ENCODE results near the gene SKP1.

Gene SKP1

DNA sequence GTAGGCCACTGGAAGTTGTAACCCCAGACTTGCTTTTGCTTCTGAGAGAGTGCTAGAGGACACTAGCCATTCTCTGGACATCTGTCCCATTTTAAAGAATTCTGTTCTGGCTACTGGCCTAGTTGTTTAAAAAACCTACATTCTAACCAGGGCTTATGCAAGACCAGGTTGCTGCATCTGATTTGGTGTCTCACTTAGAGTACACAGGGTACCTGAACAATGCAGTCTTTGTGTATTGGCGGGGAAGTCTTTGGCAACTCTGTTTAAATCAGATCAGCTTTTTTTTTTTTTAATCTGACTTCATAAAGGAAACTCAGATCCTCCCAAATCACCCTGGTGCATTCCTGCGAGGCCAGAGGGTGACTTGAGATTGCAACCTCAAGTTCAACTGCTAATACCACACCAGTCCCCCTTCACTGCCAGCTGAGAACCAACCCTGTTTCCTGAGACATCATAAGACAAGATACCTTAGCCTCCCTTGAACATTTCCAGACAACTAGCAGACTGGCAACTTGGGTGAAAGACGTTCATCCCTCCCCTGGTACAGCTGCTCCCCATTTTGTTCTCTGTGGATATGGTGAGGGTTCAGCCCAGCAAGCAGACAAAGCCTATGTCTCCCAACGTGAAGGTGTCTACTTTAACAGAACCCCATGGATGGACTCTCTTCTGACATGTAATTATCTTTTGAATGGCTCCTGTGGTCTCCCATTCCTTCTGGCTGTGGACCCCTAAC is 27.0 kb downstream of the SKP1 start:
- Histone ChIP-seq H4K20me1 (ENCODE audit: insufficient read depth, low read length, poor library complexity, severe bottlenecking) (peaks cover 5% of the 10 kb centered on the region), H3K79me2 (ENCODE audit: insufficient read depth, low read length) (no peaks in the 10 kb centered on the region), H3K9me2 (replicated peaks; ENCODE audit: low read depth, low read length) (no peaks in the 10 kb centered on the region), H2AFZ (ENCODE audit: low read length) (no peak overlapping the region), H3K9ac (ENCODE audit: low read depth, low read length, poor library complexity, severe bottlenecking) (no peak overlapping the region), H3K27me3 (ENCODE audit: insufficient read depth, low read length, poor library complexity, severe bottlenecking) (no peaks in the 10 kb centered on the region), H3K36me3 (ENCODE audit: insufficient read depth, low read length) (peaks cover 59% of the 10 kb centered on the region; the same call in 1 of the 2 replicates), H3K4me1 (ENCODE audit: insufficient read depth, low read length, poor library complexity, severe bottlenecking) (no peaks in the 10 kb centered on the region), H3K9me3 (ENCODE audit: insufficient read depth, low read depth, low read length) (no peaks in the 10 kb centered on the region), H3K4me3 (ENCODE audit: low read length, poor library complexity, severe bottlenecking) (no peak overlapping the region), H3F3A (ENCODE audit: low read depth) (no peaks in the 10 kb centered on the region), H3K4me2 (ENCODE audit: low read depth, low read length, poor library complexity, severe bottlenecking) (no peak overlapping the region)
- no peak for TF ChIP-seq EZH2phosphoT487 (IDR thresholded peaks at IDR 0.05; ENCODE audit: borderline replicate concordance)
- TF ChIP-seq CTCF (conservative IDR thresholded peaks at IDR 0.05; ENCODE audit: low read length): no peak

GRCh38 chr5:134148986-134149539 is 27.7 kb downstream of the SKP1 start:
- peaks cover 55% of the 10 kb centered on the region; the same call in 1 of the 2 replicates for H3K36me3 ChIP-seq (ENCODE audit: insufficient read depth, low read length)
- no peak for TF ChIP-seq EZH2phosphoT487 (IDR thresholded peaks at IDR 0.05; ENCODE audit: borderline replicate concordance)
- TF ChIP-seq CTCF (conservative IDR thresholded peaks at IDR 0.05; ENCODE audit: low read length): no peak
- peaks cover 5% of the 10 kb centered on the region for H4K20me1 ChIP-seq (ENCODE audit: insufficient read depth, low read length, poor library complexity, severe bottlenecking)
- no peaks in the 10 kb centered on the region for H3K4me1 ChIP-seq (ENCODE audit: insufficient read depth, low read length, poor library complexity, severe bottlenecking)
- H3K9ac ChIP-seq (ENCODE audit: low read depth, low read length, poor library complexity, severe bottlenecking): no peak overlapping the region
- H2AFZ ChIP-seq (ENCODE audit: low read length): no peak overlapping the region
- H3K9me2 ChIP-seq (replicated peaks; ENCODE audit: low read depth, low read length): no peaks in the 10 kb centered on the region
- H3K4me2 ChIP-seq (ENCODE audit: low read depth, low read length, poor library complexity, severe bottlenecking): no peak overlapping the region
- no peaks in the 10 kb centered on the region for H3F3A ChIP-seq (ENCODE audit: low read depth)
- no peaks in the 10 kb centered on the region for H3K79me2 ChIP-seq (ENCODE audit: insufficient read depth, low read length)
- no peaks in the 10 kb centered on the region for H3K27me3 ChIP-seq (ENCODE audit: insufficient read depth, low read length, poor library complexity, severe bottlenecking)
- H3K4me3 ChIP-seq (ENCODE audit: low read length, poor library complexity, severe bottlenecking): no peak overlapping the region
- no peaks in the 10 kb centered on the region for H3K9me3 ChIP-seq (ENCODE audit: insufficient read depth, low read depth, low read length)

DNA sequence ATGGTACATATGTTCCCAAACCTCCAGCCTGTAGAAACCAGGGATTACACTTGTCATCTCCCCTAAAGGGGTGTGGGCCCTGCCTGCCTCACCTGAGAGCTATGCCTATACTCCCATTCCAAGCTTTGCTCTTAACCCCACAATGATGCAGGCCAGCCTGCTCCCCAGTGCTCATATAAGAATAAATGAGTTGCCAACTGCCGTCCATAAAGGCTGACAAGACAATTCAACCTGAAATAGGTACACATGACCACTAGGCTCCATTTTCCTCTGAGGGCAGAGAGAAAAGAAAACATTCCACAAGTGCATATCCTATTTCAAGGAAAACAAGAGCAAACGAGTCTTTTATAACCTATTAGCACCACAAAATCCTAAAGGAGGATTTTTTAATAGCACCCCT is 28.4 kb downstream of the SKP1 start:
- Histone ChIP-seq H3K36me3 (ENCODE audit: insufficient read depth, low read length) (peaks cover 47% of the 10 kb centered on the region; the same call in 1 of the 2 replicates), H3K4me1 (ENCODE audit: insufficient read depth, low read length, poor library complexity, severe bottlenecking) (no peaks in the 10 kb centered on the region), H3K4me3 (ENCODE audit: low read length, poor library complexity, severe bottlenecking) (no peak overlapping the region), H2AFZ (ENCODE audit: low read length) (no peak overlapping the region), H3K9me3 (ENCODE audit: insufficient read depth, low read depth, low read length) (no peaks in the 10 kb centered on the region), H3K79me2 (ENCODE audit: insufficient read depth, low read length) (no peaks in the 10 kb centered on the region), H3K9ac (ENCODE audit: low read depth, low read length, poor library complexity, severe bottlenecking) (no peak overlapping the region), H3F3A (ENCODE audit: low read depth) (no peaks in the 10 kb centered on the region), H3K27me3 (ENCODE audit: insufficient read depth, low read length, poor library complexity, severe bottlenecking) (no peaks in the 10 kb centered on the region), H4K20me1 (ENCODE audit: insufficient read depth, low read length, poor library complexity, severe bottlenecking) (peaks cover 5% of the 10 kb centered on the region), H3K4me2 (ENCODE audit: low read depth, low read length, poor library complexity, severe bottlenecking) (no peak overlapping the region), H3K9me2 (replicated peaks; ENCODE audit: low read depth, low read length) (no peaks in the 10 kb centered on the region)
- TF ChIP-seq EZH2phosphoT487 (IDR thresholded peaks at IDR 0.05; ENCODE audit: borderline replicate concordance) (no peak), CTCF (conservative IDR thresholded peaks at IDR 0.05; ENCODE audit: low read length) (no peak)

Measured in Loucy (cell line).